Measurements from ENCODE around the gene KLHL21. TPM values are rescaled to one million over a fixed set of nuclear protein-coding genes. Genes with fewer than 3 reads are reported as not detected.
"Not testable (repeated sequence)": the region's sequence is repeated elsewhere in the genome, so short reads cannot be mapped to it uniquely, and the experiment has no call there.

Gene KLHL21
- total RNA-seq, 1 experiment from 2014 or later: 44.3 TPM

GRCh38 chr1:6601923-6602668 lies 573 bp downstream of the KLHL21 start:
- in situ Hi-C loops (cut with HindIII; ENCODE audit: low sequenced_read_pairs): no loop called here
- DNase-seq (ENCODE audit: low spot score): peak; percentile 48

- peak; percentile 73 for DNase-seq (ENCODE audit: low spot score)
- in situ Hi-C loops (cut with HindIII; ENCODE audit: low sequenced_read_pairs): no loop called here
Measured at GRCh38 chr1:6601049-6601922, 1.4 kb downstream of the KLHL21 start.

GRCh38 chr1:6600410-6601048 lies 2.1 kb downstream of the KLHL21 start:
- no peak for DNase-seq (ENCODE audit: low spot score)
- in situ Hi-C loops (cut with HindIII; ENCODE audit: low sequenced_read_pairs): no loop called here

GRCh38 chr1:6599991-6600390 lies 2.7 kb downstream of the KLHL21 start:
- DNase-seq (ENCODE audit: low spot score); in situ Hi-C loops (cut with HindIII; ENCODE audit: low sequenced_read_pairs): not testable (repeated sequence)

- DNase-seq (ENCODE audit: low spot score): no peak
Measured at GRCh38 chr1:6599141-6599975, 3.3 kb downstream of the KLHL21 start.

GRCh38 chr1:6597777-6598131 lies 4.9 kb downstream of the KLHL21 start:
- DNase-seq (ENCODE audit: low spot score): no peak
- in situ Hi-C loops (cut with HindIII; ENCODE audit: low sequenced_read_pairs): no loop called here

More at GRCh38 chr1:6599141-6599975, 3.3 kb downstream of the KLHL21 start:
- in situ Hi-C loops (cut with HindIII; ENCODE audit: low sequenced_read_pairs): no loop called here

GRCh38 chr1:6596886-6597776 lies 5.5 kb downstream of the KLHL21 start:
- in situ Hi-C loops (cut with HindIII; ENCODE audit: low sequenced_read_pairs): no loop called here
- no peak for DNase-seq (ENCODE audit: low spot score)

- in situ Hi-C loops (cut with HindIII; ENCODE audit: low sequenced_read_pairs): no loop called here
- DNase-seq (ENCODE audit: low spot score): no peak
Measured at GRCh38 chr1:6596351-6596750, 6.3 kb downstream of the KLHL21 start.

GRCh38 chr1:6594977-6595740 lies 7.5 kb downstream of the KLHL21 start:
- in situ Hi-C loops (cut with HindIII; ENCODE audit: low sequenced_read_pairs): no loop called here
- DNase-seq (ENCODE audit: low spot score): no peak

GRCh38 chr1:6593810-6594209 lies 8.9 kb downstream of the KLHL21 start:
- in situ Hi-C loops (cut with HindIII; ENCODE audit: low sequenced_read_pairs): no loop called here
- DNase-seq (ENCODE audit: low spot score): no peak

GRCh38 chr1:6592865-6593593 lies 9.6 kb downstream of the KLHL21 start:
- no peak for DNase-seq (ENCODE audit: low spot score)
- in situ Hi-C loops (cut with HindIII; ENCODE audit: low sequenced_read_pairs): no loop called here

- DNase-seq (ENCODE audit: low spot score): no peak
- in situ Hi-C loops (cut with HindIII; ENCODE audit: low sequenced_read_pairs): no loop called here
Measured at GRCh38 chr1:6592441-6592840, 10.2 kb downstream of the KLHL21 start.

GRCh38 chr1:6591644-6592043 lies 11.0 kb downstream of the KLHL21 start:
- no peak for DNase-seq (ENCODE audit: low spot score)
- in situ Hi-C loops (cut with HindIII; ENCODE audit: low sequenced_read_pairs): no loop called here

GRCh38 chr1:6591222-6591621 lies 11.4 kb downstream of the KLHL21 start:
- in situ Hi-C loops (cut with HindIII; ENCODE audit: low sequenced_read_pairs): no loop called here
- no peak for DNase-seq (ENCODE audit: low spot score)

- in situ Hi-C loops (cut with HindIII; ENCODE audit: low sequenced_read_pairs): no loop called here
- no peak for DNase-seq (ENCODE audit: low spot score)
Measured at GRCh38 chr1:6590046-6590445, 12.6 kb downstream of the KLHL21 start.

GRCh38 chr1:6588893-6589520 lies 13.7 kb downstream of the KLHL21 start:
- no peak for DNase-seq (ENCODE audit: low spot score)

More at GRCh38 chr1:6588893-6589520, 13.7 kb downstream of the KLHL21 start:
- in situ Hi-C loops (cut with HindIII; ENCODE audit: low sequenced_read_pairs): no loop called here
